Stomach (tissue), 4 donors: ENCODE measurements around the gene IST1.

Source experiments
- CTCF ChIP-seq, 7 experiments: fragments of 450-650 bp in 4 of 7; fragments of 200-600 bp in 3 of 7; sonication (generic) in 3 of 7; IDR thresholded peaks; one replicate each; pipeline ENCODE4 v1.5.1; 2016 to 2019; ENCODE audit warnings: antibody characterized with exemption in 7 of 7, control low read depth in 2 of 7, mild to moderate bottlenecking in 1 of 7
- POLR2A ChIP-seq, 4 donors: fragments of 450-650 bp; IDR thresholded peaks; one replicate each; pipeline ENCODE4 v1.6.1; 2016; ENCODE audit warnings: antibody characterized with exemption in 4 of 4, control low read depth in 2 of 4, mild to moderate bottlenecking in 1 of 4, moderate library complexity in 1 of 4
- POLR2AphosphoS5 ChIP-seq, 3 donors: sonication (generic); formaldehyde crosslinking; IDR thresholded peaks; one replicate each; pipeline ENCODE4 v1.6.1; 2016; ENCODE audit warnings: antibody characterized with exemption in 3 of 3

- no peak for TF ChIP-seq POLR2A (IDR thresholded peaks at IDR 0.05)
- TF ChIP-seq CTCF (IDR thresholded peaks at IDR 0.05): no peak
- no peak for TF ChIP-seq POLR2AphosphoS5 (IDR thresholded peaks at IDR 0.05)
Measured at GRCh38 chr16:71848622-71849021, 46.7 kb upstream of the IST1 start.
